Peyer's patch (tissue), 4 donors: ENCODE measurements around the gene ZBTB20. TPM values are rescaled to one million over a fixed set of nuclear protein-coding genes. Genes with fewer than 3 reads are reported as not detected.

Source experiments
- DNase-seq, 3 donors: peaks; one replicate each; pipeline ENCODE4 v3.0.0-alpha.2; 2017 to 2019
- H3K27ac ChIP-seq, 4 donors: fragments of 200-600 bp; sonication (generic); one replicate each; pipeline ENCODE4 v1.5.1; 2016 to 2019
- H3K27me3 ChIP-seq, 2 donors: fragments of 200-600 bp; sonication (generic); one replicate each; pipeline ENCODE4 v1.5.1; 2019
- H3K36me3 ChIP-seq, 3 donors: fragments of 200-600 bp; sonication (generic); one replicate each; pipeline ENCODE4 v1.5.1; 2016 to 2019
- H3K4me1 ChIP-seq, 4 donors: fragments of 200-600 bp; sonication (generic); one replicate each; pipeline ENCODE4 v1.5.1; 2016 to 2019
- H3K4me3 ChIP-seq, 4 donors: fragments of 200-600 bp; sonication (generic); 1 replicate in 3 of 4; 2 replicates in 1 of 4; pipeline ENCODE4 v1.5.1; 2016 to 2019; ENCODE audit warnings: mild to moderate bottlenecking in 1 of 4
- H3K9me3 ChIP-seq, 4 donors: fragments of 200-600 bp; sonication (generic); one replicate each; pipeline ENCODE4 v1.5.1; 2016 to 2019; ENCODE audit warnings: mild to moderate bottlenecking in 1 of 4
- CTCF ChIP-seq, 6 experiments: fragments of 450-650 bp in 4 of 6; fragments of 200-600 bp in 2 of 6; sonication (generic) in 1 of 6; IDR thresholded peaks; one replicate each; pipeline ENCODE4 v1.5.1; 2017 to 2019; ENCODE audit warnings: antibody characterized with exemption in 6 of 6, mild to moderate bottlenecking in 3 of 6, moderate library complexity in 1 of 6
- POLR2A ChIP-seq, 2 donors: fragments of 450-650 bp; IDR thresholded peaks; one replicate each; pipeline ENCODE4 v1.5.1; 2017; ENCODE audit warnings: antibody characterized with exemption in 2 of 2, mild to moderate bottlenecking in 2 of 2, moderate library complexity in 2 of 2
- total RNA-seq, 4 donors: library from RNA; depleted of rRNA; stranded (reverse); fragments of >200 nt; gene quantifications; one replicate each; pipeline ENCODE4 v1.1.0, GENCODE V29; 2016

ZBTB20 gene
- total RNA-seq, 4 donors from 2014 or later, result 19.6 to 135 (median 57.2) TPM

- no peak for DNase-seq
- no peaks in the 10 kb centered on the region for H3K9me3 ChIP-seq
- TF ChIP-seq CTCF (IDR thresholded peaks at IDR 0.05) (no peak), POLR2A (IDR thresholded peaks at IDR 0.05) (no peak)
These were observed 607.6 kb downstream of the ZBTB20 start for GRCh38 chr3:114539525-114539924.

GRCh38 chr3:114538211-114538610 lies 608.9 kb downstream of the ZBTB20 start:
- no peaks in the 10 kb centered on the region for H3K36me3 ChIP-seq
- no peaks in the 10 kb centered on the region for H3K27me3 ChIP-seq
- H3K4me1 ChIP-seq, result no peaks in the 10 kb centered on the region
- H3K9me3 ChIP-seq, result no peaks in the 10 kb centered on the region
- H3K27ac ChIP-seq, result no peak overlapping the region
- no peak for DNase-seq
- H3K4me3 ChIP-seq, result no peak overlapping the region
- TF ChIP-seq CTCF (IDR thresholded peaks at IDR 0.05) (no peak), POLR2A (IDR thresholded peaks at IDR 0.05) (no peak)

More at GRCh38 chr3:114539525-114539924, 607.6 kb downstream of the ZBTB20 start:
- no peaks in the 10 kb centered on the region for H3K4me1 ChIP-seq
- H3K4me3 ChIP-seq, result no peak overlapping the region
- no peaks in the 10 kb centered on the region for H3K27me3 ChIP-seq
- no peaks in the 10 kb centered on the region for H3K36me3 ChIP-seq
- H3K27ac ChIP-seq, result no peak overlapping the region

GRCh38 chr3:114528517-114528916 lies 618.6 kb downstream of the ZBTB20 start:
- Histone ChIP-seq H3K27ac (no peak overlapping the region), H3K36me3 (no peaks in the 10 kb centered on the region), H3K4me3 (no peak overlapping the region), H3K9me3 (no peaks in the 10 kb centered on the region), H3K27me3 (no peaks in the 10 kb centered on the region), H3K4me1 (no peaks in the 10 kb centered on the region)
- TF ChIP-seq POLR2A (IDR thresholded peaks at IDR 0.05) (no peak), CTCF (IDR thresholded peaks at IDR 0.05) (no peak)
- DNase-seq, result no peak

GRCh38 chr3:114527036-114527644 lies 619.9 kb downstream of the ZBTB20 start:
- Histone ChIP-seq H3K36me3 (no peaks in the 10 kb centered on the region), H3K4me1 (no peaks in the 10 kb centered on the region), H3K27ac (no peak overlapping the region), H3K27me3 (no peaks in the 10 kb centered on the region), H3K9me3 (no peaks in the 10 kb centered on the region), H3K4me3 (no peak overlapping the region)
- TF ChIP-seq POLR2A (IDR thresholded peaks at IDR 0.05), result no peak
- peak in 4 of 6 experiments; percentile 27 to 38 (median 30) for TF ChIP-seq CTCF (IDR thresholded peaks at IDR 0.05)
- DNase-seq, result no peak

GRCh38 chr3:114525278-114525677 lies 621.8 kb downstream of the ZBTB20 start:
- no peak for TF ChIP-seq CTCF (IDR thresholded peaks at IDR 0.05)

GRCh38 chr3:114519415-114519814 lies 627.7 kb downstream of the ZBTB20 start:
- H3K4me3 ChIP-seq, result no peak overlapping the region
- H3K27me3 ChIP-seq, result no peaks in the 10 kb centered on the region
- no peak for DNase-seq
- no peaks in the 10 kb centered on the region for H3K9me3 ChIP-seq
- no peak overlapping the region for H3K27ac ChIP-seq
- no peak for TF ChIP-seq CTCF (IDR thresholded peaks at IDR 0.05)
- TF ChIP-seq POLR2A (IDR thresholded peaks at IDR 0.05), result no peak
- no peaks in the 10 kb centered on the region for H3K4me1 ChIP-seq
- H3K36me3 ChIP-seq, result no peaks in the 10 kb centered on the region

More at GRCh38 chr3:114525278-114525677, 621.8 kb downstream of the ZBTB20 start:
- DNase-seq, result no peak
- Histone ChIP-seq H3K4me3 (no peak overlapping the region), H3K27ac (no peak overlapping the region), H3K4me1 (no peaks in the 10 kb centered on the region), H3K9me3 (no peaks in the 10 kb centered on the region), H3K27me3 (no peaks in the 10 kb centered on the region), H3K36me3 (no peaks in the 10 kb centered on the region)
